NCI-H146 (cell line): ENCODE results near the gene TBC1D9B.

Experiments
- DNase-seq: peaks from one replicate; lab custom pipeline; 2025; lab: John Stamatoyannopoulos, UW

TBC1D9B gene

GRCh38 chr5:179820483-179821297 lies 87.0 kb downstream of the TBC1D9B start, which contains the start of gene SQSTM1:
Gene SQSTM1, plus strand, starts transcription at chr5:179820905. Its CDS starts 32 bp downstream, at chr5:179820937.
- peak; percentile 61 for DNase-seq

DNA sequence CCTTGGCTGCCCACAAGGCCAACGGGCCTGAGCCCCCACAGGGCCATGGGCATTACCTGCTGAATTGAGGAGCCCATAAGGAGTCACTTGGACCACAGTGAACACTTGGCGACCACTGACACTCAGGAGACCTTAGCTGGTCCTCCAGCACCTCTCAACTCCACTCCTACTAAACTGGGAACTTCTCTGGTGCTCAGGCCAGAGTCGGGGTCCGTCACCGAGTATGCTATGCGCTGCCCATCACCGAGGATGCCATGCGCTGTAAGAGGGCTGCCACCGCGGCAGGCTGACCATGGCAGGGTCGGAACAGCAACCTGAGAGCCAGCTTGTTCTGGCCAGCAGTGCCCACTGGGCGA lies 87.6 kb downstream of the TBC1D9B start:
- no peak for DNase-seq

GRCh38 chr5:179819296-179820126 lies 88.2 kb downstream of the TBC1D9B start:
- DNase-seq, result peak; percentile 88

DNA sequence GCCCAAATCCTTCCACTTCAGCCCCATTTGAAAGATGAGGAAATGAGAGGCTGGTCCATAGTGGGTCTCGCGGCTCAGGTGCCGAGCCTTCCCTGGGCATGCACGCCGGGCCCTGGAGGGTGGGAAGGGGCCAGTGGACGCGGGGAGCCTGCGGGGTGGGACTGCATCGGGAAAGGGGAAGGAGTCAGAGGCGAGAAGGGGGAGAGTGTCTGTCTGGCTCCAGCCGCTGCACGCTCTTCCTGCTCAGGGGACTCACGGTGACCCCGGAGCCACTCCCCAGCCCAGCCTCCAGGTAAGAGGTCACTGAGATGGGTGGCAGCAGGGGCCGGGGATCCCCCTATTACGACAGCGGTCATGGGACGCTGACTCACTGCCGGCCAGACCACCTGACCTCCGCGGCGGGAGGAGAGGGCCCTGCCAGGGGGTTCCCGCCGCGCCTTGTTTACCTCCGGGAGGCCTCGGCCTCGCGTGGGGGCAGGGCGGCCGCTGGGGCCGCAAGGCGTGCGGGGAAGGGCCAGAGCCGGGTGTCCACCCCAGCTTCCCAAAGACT lies 88.9 kb downstream of the TBC1D9B start:
- DNase-seq, result peak; percentile 83

DNA sequence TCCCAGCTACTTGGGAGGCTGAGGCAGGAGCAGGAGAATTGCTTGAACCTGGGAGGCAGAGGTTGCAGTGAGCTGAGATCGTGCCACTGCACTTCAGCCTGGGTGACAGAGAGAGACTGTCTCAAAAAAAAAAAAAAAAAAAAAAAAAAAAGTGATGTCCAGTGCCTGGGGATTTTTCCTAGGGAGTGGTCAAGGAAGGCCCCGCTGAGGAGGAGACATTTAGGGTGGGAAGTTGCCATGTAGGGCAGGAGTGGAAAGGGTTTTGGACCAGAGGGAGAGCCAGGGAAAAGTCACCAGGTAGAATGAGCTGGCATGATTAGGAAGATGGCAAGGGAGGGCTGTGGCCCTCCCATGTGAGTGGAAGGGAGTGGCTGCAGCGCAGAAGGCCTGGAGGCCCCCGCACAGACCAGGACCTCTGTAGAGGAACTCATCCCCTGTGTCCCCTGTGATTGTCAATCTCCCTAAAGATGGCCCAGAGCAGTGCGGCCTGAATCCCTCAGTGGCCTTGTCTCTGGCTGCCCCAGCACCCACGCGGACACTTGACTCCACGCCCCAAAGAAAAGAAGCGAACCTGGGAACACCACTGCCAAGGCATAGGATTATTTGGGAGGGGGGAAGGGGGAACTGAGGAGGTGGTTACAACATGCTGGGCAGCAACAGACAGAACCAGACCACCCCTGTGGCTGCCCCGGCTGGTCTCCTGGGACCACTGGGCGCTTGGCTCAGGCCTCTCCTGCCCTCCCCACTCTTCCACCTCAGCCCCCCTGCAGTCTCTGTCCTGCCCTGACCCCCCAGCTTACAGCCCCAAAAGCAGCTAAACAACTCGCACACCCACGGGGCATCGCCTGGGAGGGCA lies 89.6 kb downstream of the TBC1D9B start:
- DNase-seq, result no peak

DNA sequence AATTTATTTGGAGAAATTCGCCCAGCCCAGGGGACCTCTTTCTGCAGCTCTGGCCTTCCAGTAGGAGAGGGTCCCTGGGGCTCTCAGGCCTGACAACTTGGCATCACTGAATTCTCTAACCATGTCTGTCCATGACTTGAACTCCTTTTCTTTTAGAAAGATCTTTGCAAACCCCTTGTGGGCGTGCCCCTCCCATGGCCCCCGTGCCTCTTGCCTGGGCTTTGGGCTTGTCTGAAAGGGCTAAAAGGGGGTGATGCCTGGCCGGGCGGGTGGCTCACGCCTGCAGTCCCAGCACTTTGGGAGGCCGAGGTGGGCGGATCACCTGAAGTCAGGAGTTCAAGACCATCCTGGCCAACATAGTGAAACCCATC lies 90.2 kb downstream of the TBC1D9B start:
- no peak for DNase-seq

- DNase-seq, result no peak
These were observed 90.8 kb downstream of the TBC1D9B start for GRCh38 chr5:179816796-179817469.

DNA sequence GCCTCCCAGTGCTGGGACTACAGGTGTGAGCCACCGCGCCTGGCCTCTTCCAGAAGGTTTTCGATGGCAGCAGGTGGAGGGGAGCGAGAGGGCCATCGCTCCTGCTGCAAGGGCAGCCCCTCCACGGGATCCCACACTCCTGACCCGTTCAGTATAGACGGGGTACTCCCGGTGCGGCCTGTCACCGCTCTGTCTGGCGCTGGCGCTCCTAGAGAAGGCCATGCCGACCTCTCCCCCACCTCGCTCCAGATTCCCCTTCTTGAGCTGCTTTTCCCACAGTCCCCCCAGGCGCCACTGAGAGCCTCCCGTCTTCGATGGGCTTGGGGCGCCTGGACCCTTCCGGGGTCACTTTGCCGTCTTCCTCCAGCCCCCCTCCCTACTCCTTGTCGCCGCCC lies 91.3 kb downstream of the TBC1D9B start:
- DNase-seq, result no peak

DNA sequence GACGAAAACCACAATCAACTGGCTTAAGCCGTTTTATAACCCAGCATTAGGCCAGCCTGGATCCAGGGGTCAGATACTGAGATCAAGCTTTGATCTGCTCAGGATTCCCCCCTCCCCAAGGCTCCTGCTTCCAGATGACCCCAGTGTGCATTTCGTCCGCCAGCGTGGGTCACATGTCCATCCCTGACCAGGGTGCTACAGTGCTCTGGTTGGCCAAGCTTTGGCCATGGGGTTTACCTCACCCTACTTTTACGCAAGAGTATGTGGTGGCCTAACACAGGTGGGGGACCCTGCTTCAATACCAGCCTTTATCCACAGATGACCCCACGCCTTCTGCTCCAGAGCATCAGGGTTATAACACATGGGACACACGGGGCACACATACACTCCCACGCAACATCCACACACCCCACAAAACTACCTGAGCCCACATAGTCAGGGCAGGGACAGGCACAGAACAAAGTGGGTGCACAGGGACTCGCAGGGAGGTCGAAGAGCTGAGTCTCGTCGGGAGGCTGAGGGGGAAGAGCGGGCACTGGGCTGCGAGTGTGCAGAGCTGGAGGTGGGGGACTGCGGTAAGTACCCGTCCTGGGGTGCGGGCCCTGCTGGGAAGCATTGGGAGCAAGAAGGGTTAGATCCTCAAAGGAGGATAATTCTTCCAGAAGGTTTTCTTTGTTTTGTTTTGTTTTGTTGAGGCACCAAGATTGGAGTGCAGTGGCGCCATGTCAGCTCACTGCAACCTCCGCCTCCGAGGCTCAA lies 92.0 kb downstream of the TBC1D9B start:
- no peak for DNase-seq

- DNase-seq, result no peak
These were observed 93.6 kb downstream of the TBC1D9B start for GRCh38 chr5:179814090-179814489.

DNA sequence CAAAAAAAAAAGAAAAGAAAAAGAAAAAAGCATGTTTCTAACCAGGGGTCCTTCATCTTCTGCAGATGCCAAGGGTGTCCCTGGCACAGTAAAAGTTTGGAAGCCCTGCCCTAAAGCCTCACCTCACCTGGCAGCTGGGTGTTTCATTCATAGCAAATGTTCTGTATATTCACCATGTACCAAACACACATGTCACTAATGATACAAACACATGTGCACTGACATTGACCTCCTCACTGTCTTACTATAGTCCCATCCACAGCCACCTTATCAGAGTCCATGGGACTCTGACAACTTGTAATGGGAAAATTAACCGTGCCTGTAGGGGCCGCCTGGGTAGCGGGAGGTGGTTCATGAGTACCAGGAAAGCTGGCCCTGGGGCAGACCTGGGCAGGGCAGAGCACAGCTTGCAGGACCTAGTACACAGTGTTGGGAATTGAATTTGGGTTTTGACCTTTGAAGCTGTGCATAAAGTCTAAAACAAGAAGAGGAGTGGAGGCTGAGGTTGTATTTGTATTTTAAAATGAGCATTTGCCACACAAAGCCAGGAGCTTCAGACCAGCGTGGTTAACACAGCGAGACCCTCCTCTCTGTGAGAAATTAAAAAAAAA lies 94.6 kb downstream of the TBC1D9B start:
- DNase-seq, result no peak

- no peak for DNase-seq
These were observed 95.4 kb downstream of the TBC1D9B start for GRCh38 chr5:179812135-179812825.
